PC-3 (cell line): ENCODE results near the gene SLC7A1.

Experiments
- CTCF ChIP-seq: fragments of 300-600 bp; sonication (generic); conservative IDR thresholded peaks from 2 replicates; pipeline ENCODE4 v1.5.1; 2017; ENCODE audit warnings: antibody characterized with exemption, low read depth, mild to moderate bottlenecking, low read length
- EZH2 ChIP-seq: fragments of 300-600 bp; sonication (generic); IDR thresholded peaks from one replicate; pipeline ENCODE4 v1.6.1; 2017; ENCODE audit warnings: antibody characterized with exemption, mild to moderate bottlenecking, low read length; ENCODE audit not compliant: unreplicated experiment

- TF ChIP-seq EZH2, result no peak
- no peak for TF ChIP-seq CTCF
Measured at GRCh38 chr13:29508876-29509252, 86.6 kb downstream of the SLC7A1 start.
